GM19395 (cell line): ENCODE measurements around the gene SEMA7A.

Source experiments
- ATAC-seq: cut with Tn5 transposase; IDR thresholded peaks from one replicate; pipeline ENCODE4 v1.9.1; 2021; ENCODE audit warnings: mild to moderate bottlenecking, moderate library complexity; ENCODE audit not compliant: unreplicated experiment

The SEMA7A gene

DNA sequence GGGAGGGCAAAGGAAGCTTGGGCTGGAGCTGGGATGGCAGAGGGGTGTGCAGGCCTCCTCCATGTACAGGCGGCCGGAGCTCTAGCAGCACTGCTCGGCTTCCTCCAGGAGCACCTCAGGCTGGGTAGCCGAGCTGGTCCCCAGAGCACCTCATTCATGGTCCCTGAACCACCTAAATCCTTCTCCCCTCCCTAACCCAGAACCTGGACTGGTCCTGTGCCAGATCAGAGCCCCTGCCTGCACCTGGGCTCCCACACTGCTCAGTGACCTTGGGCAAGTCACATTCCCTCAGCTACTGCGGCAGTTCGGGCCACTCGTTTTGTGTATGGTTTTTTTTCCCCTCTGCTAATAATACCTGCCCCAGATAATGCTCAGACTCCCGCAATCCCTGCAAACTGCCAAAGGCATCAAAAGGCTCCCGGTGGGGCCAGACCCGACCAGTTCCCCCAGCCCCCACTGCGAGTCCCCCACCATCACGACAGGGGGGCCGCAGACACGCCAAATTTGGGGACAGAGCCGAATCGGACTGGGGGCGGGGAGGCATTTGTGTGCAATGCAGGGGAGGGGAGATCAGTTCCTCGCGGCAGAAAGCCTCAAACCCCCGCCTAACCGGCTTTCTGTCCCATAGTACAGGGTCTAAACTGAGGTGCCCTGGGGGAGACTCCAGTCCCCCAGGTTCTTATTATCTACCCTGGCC, 1.3 kb downstream of the SEMA7A start:
- ATAC-seq = no peak

DNA sequence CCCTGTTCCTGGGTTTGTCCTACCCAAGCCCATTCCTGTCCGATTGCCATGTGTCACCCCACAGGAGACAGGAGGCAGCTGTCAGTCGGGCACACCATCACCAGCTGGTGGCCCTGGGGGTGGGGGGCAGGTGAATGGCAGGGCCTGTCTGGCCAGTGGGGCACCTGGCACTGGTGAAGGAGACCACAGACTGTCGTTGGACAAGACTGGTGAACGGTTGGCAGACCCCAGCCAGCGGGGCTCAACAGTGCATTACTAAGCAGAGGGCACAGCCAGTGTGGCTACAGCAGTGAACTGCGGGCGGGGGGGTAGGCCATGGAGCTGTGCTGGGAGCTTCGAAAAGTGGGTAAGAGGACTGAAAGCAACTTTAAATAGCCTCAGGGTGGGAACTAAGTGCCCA, 2.1 kb downstream of the SEMA7A start:
- no peak for ATAC-seq

- ATAC-seq = no peak
Observed at GRCh38 chr15:74431116-74431515, 2.6 kb downstream of the SEMA7A start.

- no peak for ATAC-seq
Observed at GRCh38 chr15:74430510-74430951, 3.2 kb downstream of the SEMA7A start.

DNA sequence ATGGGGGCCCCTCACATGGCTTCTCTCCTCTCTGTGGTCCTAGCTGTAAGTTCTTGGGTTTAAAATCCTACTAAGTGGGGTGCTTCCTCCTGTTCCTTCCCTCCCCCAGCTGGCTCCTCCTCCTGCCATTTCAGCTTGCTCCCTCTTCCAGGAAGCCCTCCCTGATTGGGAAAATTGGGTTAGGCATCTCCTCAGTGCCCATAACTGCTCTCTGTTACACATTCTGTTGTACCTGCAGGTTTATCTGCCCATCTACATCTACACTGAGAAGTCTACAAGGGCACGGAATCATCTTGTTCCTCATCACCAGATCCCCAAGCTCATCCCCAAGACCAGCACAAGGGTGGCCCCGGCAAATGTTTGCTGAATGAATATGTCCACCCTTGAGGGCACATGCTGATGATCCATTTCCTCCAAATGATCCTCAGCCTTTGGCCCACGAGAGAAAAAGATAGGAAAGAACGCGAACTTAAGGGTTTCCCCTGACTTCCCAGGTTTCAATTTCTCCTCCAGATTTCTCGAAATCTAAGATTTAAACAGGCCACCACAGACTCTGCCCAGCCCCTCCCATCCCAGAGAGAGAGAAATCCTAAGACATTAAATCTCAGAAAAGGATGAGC, 3.9 kb downstream of the SEMA7A start:
- ATAC-seq = no peak

DNA sequence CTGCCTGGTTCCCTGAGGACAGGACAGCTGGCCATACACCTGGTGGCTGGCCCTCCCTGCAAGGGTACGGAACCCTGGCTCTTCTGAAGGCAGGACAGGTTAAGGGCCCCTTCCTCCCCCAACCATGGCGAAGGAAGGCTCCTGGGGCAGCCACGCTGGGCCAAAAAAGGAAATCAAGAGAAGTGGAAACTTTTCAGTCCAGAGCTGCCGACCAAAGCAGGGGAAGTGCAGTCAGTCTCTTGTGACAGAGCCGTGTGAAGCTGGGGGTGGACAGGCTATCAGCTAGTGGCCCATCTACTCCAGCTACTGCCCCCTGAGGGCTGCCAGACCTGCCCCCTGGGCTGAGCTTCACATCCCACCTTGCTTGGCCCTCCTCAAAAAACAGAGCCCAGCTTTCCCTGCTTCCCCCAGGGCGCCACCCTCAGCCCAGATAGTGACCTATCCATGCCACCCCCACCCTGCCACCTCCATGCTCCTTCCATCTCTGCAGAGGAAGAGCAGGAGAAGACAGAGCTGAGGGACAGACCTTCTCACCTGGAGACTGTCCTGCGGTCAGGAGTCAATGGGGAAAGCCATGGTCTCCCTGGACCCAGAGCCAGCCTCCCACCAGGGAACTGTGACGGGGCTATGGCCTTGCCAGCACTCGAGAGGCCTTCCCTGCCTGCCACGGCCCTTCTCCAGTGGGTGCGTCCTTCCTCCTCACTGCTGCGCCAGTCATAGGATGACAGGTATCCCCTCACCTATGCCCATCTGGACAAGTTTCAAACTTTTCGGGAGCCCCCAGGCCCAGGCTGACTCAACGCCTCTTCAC, 4.6 kb downstream of the SEMA7A start:
- ATAC-seq = no peak

GRCh38 chr15:74428442-74428787, 5.3 kb downstream of the SEMA7A start:
- peak; percentile 55 for ATAC-seq

DNA sequence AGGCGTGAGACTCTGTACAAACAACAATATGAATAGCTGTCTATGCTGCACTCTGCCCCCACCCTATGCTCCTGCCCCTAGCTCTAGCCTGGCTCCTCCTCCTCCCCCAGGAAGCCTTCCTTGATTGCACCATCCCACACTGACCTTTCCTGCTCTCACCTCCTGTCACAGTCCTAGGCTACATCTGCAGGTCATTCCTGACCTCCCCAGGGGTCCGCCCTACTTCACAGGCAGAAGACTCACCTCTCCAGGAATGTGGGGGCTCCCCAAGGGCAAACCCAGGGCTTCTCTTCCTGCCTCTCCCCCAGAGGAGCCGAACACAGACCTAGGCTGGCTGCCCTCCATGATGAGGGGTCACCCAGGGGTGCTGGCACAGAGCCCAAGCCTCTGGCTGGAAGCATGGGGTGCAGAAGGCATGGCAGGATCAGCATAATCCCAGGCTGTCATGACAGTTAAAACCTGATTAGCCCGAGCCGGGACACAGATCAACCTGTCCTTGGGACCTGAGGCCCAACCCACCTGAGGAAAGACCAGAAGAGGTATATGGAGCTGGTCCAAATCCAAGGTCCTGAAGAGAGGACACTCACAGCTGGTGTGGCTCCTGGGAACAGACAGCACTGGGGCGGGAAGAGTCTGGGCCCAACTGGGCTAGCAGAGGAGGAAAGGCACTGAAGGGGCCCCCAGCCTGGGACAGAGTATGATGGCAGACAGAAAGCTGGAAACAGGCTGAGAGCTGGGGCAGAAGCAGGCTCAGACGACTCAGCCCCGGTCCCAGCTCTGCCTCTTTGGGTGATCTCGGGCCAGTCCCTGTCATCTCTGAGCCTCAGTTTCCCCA, 5.9 kb downstream of the SEMA7A start:
- ATAC-seq = no peak

- ATAC-seq = no peak
Observed at GRCh38 chr15:74426404-74427281, 7.1 kb downstream of the SEMA7A start.

- no peak for ATAC-seq
Observed at GRCh38 chr15:74425630-74426029, 8.1 kb downstream of the SEMA7A start.

GRCh38 chr15:74424901-74425528, 8.7 kb downstream of the SEMA7A start:
- no peak for ATAC-seq

- no peak for ATAC-seq
Observed at GRCh38 chr15:74423431-74424257, 10.1 kb downstream of the SEMA7A start.

GRCh38 chr15:74422652-74423430, 10.9 kb downstream of the SEMA7A start:
- ATAC-seq = no peak

- ATAC-seq = no peak
Observed at GRCh38 chr15:74422265-74422651, 11.5 kb downstream of the SEMA7A start.

DNA sequence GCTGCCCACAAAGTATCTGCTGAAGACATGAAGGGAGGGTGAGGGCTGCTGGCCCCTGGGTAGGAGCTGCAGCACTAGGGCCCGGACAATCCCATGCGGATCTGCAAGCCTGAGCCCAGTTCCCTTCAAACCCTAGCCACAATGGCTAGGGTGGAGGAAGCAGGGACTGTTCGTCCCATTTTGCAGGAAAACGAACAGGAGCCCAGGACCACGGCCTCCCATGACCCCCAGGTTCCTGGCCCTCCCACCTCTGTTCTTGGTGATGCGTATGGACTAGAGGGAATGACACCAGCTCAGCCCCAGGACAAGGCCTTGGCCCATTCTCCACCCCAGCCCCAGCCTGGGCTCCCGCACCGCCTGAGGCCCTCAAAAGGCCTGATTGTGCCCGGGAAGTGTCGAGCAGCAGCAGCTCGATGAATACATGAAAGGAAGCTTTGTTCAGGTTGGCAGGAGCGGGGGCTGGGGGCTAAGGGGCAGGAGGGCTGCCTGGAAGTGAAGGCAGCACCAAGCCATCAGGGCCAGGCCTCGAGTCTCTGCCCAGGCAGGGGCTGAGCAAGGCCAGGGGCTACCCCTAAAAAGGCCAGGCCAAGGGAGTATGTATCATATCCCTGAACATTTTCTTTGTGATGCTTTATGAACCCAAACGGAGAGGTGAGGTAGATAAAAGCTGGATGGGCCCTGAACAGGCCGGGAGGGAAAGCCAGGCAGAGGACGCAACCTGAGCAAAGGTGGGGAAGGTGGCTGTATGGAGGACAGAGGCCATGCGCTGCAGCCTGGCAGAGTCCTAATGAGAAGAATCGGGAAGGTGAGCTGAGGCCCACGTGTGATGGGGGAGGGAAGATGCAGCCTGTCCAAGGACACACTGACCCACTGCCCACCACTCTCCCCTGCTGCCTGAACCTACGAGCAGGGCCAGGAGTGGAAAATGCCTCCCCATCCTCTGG, 12.2 kb downstream of the SEMA7A start:
- no peak for ATAC-seq

- no peak for ATAC-seq
Observed at GRCh38 chr15:74420193-74420905, 13.4 kb downstream of the SEMA7A start.
